Measurements from ENCODE around the gene BPGM.
A peak's percentile ranks its signal among the peaks of the same experiment; 100 is the strongest.

The BPGM gene

GRCh38 chr7:134646425-134647305, at the start of gene BPGM:
Gene BPGM (plus strand): TSS chr7:134646853. CDS start chr7:134661508, 14,655 bp downstream.
- DNase-seq (ENCODE audit: low read depth) = peak; percentile 98

DNA sequence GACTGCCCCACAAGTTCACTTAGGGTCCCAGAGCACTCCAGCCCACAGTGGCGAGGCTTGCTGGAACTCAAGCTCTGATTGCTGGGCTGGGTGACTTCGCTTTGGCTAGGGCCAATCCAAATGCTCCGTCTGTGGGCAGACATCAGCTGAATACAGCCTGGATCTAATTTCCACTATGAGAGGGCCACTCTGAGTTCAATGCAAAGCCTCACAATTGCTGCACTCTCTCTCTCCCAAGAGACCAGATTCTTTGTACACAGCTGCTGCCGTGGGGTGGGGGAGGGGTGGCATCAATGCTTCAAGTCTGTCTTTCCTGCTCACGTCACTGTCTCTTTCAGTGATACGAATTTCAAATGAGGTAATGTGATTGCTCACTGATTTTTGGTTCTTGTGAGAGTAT, 47.3 kb upstream of the BPGM start:
- no peak for DNase-seq (ENCODE audit: low read depth)

DNA sequence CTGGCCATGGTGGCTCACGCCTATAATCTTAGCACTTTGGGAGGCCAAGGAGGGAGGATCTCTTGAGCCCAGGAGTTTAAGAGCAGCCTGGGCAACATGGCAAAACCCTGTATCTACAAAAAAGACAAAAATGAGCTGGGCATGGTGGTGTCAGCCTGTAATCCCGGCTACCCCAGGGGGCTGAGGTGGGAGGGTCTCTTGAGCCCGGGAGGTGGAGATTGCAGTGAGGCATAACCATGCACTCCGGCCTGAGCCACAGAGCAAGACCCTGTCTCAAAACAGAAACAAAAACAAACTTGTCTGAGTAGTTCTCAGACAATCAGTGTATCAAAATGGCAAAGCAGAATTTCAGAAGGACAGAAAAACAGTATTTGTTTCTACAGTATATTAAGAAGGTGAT, 45.2 kb upstream of the BPGM start:
- no peak for DNase-seq (ENCODE audit: low read depth)

GRCh38 chr7:134602881-134603451, 43.7 kb upstream of the BPGM start:
- no peak for DNase-seq (ENCODE audit: low read depth)

DNA sequence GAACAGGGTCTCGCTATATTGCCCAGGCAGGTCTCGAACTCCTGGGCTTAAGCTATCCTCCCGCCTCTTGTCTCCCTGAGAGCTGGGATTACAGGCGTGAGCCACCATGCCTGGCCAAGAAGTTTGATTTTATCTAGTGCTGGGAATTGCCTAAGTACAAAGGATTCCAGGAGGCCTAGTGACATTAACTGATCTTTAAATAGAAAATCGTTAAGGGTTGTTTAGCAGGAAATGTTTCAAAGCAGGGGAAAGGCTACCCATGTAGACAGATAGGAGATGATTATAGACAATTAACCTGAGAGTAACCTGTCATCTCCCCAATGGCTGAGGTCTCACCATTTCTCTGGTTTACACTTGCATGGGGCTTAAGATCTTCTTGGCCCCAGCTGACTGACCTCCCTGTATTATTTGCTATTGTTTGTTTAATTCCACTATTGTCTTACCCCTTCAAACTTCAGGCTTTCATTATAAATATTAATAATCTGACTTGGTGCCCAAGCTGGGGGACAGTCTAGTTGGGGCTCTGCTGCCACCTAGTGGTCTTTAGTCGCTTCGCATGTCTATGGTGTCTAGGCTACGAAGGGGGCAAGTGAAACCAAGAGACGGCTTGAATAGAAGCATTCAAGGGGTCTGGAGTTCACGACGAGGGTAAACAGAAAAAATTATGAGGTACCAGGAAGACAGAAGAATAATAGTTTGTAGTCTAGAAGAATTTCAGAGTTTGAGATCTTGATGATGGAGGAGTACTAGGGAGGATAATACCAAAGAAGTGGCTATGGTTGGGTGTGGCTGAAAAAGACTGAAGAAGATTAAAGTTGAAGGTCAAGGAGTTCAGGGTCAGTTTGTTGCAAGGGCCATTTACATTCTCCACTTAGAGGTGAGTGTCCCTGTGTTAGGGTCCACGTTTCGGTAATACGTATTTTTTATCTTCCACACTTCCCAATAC, 40.4 kb upstream of the BPGM start:
- DNase-seq (ENCODE audit: low read depth) = no peak

GRCh38 chr7:134611611-134612151, 35.0 kb upstream of the BPGM start:
- DNase-seq (ENCODE audit: low read depth) = no peak

- no peak for DNase-seq (ENCODE audit: low read depth)
These were observed 34.5 kb upstream of the BPGM start for GRCh38 chr7:134612197-134612596.

DNA sequence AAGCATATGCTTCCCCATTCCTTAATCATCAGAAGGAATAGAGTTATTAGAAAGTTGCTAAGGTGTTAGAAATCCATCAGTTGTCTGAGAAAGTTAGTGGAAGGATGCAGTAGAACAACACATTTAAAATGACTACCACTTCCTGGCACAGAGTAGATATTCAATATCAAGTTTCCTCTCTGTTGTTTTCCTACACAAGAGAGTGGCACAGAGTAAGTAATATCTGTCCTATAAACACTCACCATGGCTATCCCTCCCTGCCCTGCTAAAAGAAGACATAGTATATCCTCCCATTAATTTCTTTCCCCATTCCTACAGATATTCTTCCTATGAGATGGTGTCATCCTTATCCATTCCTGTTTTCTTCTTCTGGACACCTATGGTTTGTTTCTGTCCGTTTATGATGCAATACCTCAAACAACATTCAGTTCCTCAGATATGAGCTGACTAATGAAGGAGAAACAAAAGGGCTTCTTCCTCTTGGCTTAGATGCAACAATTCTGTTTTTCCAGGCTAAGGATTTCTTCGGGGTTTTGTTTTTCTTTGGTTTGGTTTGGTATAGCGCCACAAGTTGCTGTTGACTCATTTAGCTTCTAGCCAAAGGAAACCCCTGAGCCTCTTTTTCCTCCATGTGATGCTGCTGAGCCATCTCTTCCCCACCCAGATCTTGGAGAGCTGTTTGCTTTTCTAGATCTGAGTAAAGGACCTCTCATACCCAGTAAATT, 32.9 kb upstream of the BPGM start:
- peak; percentile 88 for DNase-seq (ENCODE audit: low read depth)

- DNase-seq (ENCODE audit: low read depth) = no peak
These were observed 30.0 kb upstream of the BPGM start for GRCh38 chr7:134616611-134617010.

GRCh38 chr7:134618756-134619530, 27.7 kb upstream of the BPGM start:
- no peak for DNase-seq (ENCODE audit: low read depth)

GRCh38 chr7:134619627-134620331, 26.9 kb upstream of the BPGM start:
- DNase-seq (ENCODE audit: low read depth) = peak; percentile 31

- DNase-seq (ENCODE audit: low read depth) = no peak
These were observed 24.2 kb upstream of the BPGM start for GRCh38 chr7:134622303-134622995.

DNA sequence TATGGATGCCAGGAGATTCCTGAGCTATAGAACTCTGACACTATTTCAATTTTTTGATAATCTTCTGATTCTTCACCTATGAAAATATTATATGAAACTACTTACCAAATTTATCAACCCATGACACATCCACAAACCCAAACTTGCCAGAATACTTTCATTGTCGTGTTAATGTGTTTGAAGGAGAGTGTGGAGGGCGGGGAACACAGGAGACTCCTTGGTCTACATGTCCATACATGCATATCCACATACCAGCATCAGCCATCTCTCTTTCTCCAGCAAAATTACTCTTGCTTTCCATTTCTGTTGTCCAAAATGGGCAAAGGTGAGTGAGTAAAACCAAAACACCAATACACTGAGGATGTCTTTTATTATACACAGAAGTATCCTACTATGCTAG, 23.5 kb upstream of the BPGM start:
- DNase-seq (ENCODE audit: low read depth) = no peak

GRCh38 chr7:134625550-134625949, 21.1 kb upstream of the BPGM start:
- no peak for DNase-seq (ENCODE audit: low read depth)

- DNase-seq (ENCODE audit: low read depth) = no peak
These were observed 19.4 kb upstream of the BPGM start for GRCh38 chr7:134627109-134627774.

GRCh38 chr7:134627775-134628153, 18.9 kb upstream of the BPGM start:
- DNase-seq (ENCODE audit: low read depth) = no peak

- no peak for DNase-seq (ENCODE audit: low read depth)
These were observed 17.2 kb upstream of the BPGM start for GRCh38 chr7:134629445-134629844.

DNA sequence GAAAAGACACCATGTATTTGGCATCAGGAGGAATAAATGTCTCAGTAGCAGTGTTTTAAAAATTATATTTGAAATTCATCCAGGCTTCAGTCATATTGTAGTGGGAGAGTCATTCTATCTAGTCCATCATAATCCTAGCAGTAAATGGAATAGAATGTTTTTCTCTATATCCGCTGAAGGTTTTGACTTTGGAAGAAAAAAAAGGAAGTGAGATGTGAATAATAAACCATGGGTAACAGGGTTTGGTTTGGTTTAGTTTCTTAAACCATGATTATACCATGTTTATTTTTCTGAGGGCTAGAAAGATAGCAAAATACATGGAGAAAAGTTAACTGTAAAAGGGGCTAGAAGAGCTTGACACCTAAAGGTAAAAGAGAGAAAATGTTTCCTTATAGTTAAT, 16.4 kb upstream of the BPGM start:
- no peak for DNase-seq (ENCODE audit: low read depth)

DNA sequence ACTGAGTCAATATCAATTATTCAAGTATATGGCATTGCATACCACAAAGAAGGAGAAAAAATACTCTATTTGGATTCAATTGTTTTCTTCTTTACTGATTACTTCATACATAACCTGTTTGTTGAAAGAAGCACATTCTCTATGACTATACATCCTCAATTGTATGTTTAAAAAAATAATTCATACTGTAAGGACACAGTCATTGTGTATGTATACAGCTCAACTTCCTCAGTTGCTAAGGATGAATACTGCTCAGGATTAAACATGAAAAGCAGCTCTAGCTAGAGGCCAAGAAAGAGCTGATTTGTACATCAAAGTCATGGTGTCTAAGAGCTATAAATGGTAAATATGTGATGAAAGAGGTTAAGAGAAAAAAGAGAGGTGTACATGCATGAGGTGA, 15.8 kb upstream of the BPGM start:
- no peak for DNase-seq (ENCODE audit: low read depth)

Measured in HS-5 (cell line).